ENCODE data around the gene AKAP1. TPM values are rescaled to one million over a fixed set of nuclear protein-coding genes. Genes with fewer than 3 reads are reported as not detected.

AKAP1 gene, protein sequence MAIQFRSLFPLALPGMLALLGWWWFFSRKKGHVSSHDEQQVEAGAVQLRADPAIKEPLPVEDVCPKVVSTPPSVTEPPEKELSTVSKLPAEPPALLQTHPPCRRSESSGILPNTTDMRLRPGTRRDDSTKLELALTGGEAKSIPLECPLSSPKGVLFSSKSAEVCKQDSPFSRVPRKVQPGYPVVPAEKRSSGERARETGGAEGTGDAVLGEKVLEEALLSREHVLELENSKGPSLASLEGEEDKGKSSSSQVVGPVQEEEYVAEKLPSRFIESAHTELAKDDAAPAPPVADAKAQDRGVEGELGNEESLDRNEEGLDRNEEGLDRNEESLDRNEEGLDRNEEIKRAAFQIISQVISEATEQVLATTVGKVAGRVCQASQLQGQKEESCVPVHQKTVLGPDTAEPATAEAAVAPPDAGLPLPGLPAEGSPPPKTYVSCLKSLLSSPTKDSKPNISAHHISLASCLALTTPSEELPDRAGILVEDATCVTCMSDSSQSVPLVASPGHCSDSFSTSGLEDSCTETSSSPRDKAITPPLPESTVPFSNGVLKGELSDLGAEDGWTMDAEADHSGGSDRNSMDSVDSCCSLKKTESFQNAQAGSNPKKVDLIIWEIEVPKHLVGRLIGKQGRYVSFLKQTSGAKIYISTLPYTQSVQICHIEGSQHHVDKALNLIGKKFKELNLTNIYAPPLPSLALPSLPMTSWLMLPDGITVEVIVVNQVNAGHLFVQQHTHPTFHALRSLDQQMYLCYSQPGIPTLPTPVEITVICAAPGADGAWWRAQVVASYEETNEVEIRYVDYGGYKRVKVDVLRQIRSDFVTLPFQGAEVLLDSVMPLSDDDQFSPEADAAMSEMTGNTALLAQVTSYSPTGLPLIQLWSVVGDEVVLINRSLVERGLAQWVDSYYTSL
- 10 to 100 TPM; 10.6 to 49.3 (median 23.9) TPM for polyA plus RNA-seq

DNA sequence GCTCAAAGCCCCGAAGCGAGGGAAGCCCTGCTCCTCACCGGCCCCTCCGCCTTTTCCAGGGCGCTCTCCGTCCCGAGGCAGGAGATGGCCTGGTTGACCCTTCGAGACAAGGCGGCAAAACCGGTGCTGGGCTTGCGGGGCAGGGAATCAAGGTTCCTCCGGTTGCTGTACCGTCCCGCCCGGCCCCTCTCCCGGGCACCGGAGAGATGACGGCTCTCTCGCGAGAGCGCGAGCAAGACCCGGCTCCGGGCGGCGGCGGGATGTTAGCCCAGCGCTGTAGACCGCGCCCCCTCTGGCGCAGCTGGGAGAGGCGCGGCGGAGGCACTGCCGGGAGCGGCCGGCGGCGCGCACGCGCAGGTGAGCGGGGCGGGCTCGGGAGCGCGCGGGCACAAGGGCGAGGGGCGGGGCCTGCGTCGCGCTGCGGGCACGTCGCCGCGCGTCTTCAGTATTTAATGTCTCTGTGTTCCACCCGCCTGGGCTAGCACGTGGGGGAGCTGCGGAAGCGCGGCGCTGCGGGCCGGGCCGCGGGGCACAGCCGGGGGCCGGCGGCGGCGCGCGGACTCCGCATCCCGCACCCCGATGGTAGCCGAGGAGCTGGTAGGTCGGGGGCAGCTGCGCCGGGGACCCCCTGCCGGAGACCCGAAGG lies at the start of gene AKAP1:
Gene AKAP1, plus strand, starts transcription at position 445 of the 646 bp plus-strand sequence. CDS start 20,219 bp downstream, outside the sequence.
- WGBS, 3 donors = 0% methylated on average over 53 to 85 of the region's 85 CpGs

DNA sequence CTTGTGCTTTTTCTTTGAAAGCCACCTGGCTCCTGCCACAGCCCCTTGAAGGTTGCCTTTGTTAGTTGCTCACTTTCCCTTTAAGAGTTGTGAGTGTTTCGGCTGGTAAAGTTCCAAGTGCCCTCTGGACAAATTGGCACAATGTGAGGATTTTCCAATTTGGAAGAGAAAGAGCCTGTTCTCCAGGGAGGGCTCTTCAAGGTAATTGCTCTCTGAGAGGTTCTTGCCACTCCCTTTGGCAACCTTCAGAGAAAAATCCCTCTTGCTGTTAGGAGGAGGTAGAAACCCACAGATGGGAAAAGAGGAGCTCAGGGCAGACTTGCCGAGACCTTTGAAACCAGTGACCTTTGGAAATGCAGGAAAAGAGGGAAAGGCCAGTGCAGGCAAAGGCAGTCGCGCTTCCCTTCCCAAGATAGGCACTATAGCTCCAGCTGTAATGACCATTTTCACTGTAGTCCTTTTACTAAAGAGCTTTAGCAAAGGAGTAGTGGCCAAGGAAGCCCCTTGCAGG lies 49.0 kb upstream of the AKAP1 start:
- WGBS, 3 donors = 18 to 56% (median 50%) methylated on average over 4 of the region's 4 CpGs
- H3K27ac ChIP-seq (ENCODE audit: low read depth, low read length) = no peak overlapping the region

More for the DNA sequence above, at the start of gene AKAP1:
- H3K27ac ChIP-seq (ENCODE audit: low read depth, low read length) = no peak within 1 kb of the TSS

DNA sequence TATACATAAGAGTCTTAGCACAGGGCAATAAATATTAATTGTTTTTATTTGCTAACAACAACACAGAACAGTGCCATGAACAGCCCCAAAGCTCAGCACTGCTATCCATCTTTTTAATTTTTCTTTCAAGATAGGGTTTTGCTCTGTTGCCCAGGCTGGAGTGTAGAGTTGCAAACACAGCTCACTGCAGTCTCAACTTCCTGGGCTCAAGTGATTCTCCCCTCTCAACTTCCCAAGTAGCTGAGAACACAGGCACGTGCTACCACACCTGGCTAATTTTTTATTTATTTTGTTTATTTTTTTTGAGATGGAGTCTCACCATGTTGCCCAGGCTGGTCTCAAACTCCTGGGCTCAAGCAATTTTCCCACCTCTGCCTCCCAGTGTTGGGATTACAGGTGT lies 47.6 kb upstream of the AKAP1 start:
- no peak overlapping the region for H3K27ac ChIP-seq (ENCODE audit: low read depth, low read length)

DNA sequence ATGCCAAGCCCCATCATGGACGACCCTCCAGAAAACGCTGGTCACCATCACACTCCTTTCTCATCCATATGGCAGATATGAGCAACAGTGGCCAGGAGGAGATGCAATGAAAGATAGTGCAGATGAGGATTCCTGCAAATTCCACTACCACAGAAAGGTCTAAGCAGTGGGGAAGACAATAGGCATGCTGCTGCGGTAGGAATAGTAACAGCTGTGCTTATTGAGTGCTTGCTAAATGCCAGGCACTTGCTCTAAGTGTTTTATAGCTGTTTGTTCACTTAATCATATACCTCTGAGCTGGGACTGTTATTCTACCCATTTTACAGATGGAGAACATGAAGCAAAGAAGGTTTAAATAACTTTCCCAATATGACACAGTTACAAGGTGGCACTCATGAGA lies 46.6 kb upstream of the AKAP1 start:
- H3K27ac ChIP-seq (ENCODE audit: low read depth, low read length) = no peak overlapping the region
- 67 to 75% (median 72%) methylated on average over 3 of the region's 3 CpGs for WGBS, 3 donors

More for the DNA sequence above, 47.6 kb upstream of the AKAP1 start:
- WGBS, 3 donors = 37 to 75% (median 73%) methylated on average over 1 of the region's 1 CpG

DNA sequence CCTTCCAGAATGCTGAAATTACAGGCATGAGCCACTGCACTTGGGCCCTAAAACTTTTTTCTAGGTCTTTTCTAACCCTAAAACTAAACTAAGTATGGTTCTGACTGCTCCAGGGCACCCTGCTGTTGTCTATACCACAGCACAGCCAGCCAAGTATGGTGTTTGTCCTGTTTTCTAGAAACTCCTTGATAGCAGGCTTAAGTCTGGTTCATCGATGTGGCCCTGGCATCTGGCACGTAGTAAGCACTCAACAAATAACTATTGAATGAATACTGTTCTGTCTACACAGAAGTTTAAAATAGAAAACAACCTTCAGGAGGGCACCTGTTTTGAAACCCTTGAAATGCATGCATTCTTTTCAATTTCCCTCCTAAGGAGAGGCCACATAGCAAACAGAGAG lies 44.5 kb upstream of the AKAP1 start:
- H3K27ac ChIP-seq (ENCODE audit: low read depth, low read length) = no peak overlapping the region
- WGBS, 3 donors = 56 to 87% (median 87%) methylated on average over 2 of the region's 2 CpGs

DNA sequence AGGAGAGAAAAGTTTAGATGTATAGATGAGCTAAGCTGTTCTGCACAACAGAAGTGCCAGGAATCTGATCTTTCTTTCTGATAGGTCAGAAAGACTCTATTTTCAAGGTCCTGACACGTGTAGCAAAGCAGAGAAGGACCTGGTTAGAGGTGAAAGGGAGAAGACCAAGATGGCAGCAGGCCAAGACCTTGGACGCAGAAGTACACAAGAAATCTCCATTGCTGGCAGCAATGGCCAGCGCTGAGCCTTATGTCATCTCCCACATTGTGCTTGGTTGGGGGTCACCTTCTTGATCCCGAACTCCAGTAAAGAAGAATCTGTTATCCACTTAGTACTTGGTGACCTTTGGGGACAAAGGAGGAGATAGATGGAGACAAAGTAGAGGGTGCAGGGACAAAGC lies 41.8 kb upstream of the AKAP1 start:
- no peak overlapping the region for H3K27ac ChIP-seq (ENCODE audit: low read depth, low read length)
- WGBS, 3 donors = 57 to 89% (median 84%) methylated on average over 4 of the region's 4 CpGs

DNA sequence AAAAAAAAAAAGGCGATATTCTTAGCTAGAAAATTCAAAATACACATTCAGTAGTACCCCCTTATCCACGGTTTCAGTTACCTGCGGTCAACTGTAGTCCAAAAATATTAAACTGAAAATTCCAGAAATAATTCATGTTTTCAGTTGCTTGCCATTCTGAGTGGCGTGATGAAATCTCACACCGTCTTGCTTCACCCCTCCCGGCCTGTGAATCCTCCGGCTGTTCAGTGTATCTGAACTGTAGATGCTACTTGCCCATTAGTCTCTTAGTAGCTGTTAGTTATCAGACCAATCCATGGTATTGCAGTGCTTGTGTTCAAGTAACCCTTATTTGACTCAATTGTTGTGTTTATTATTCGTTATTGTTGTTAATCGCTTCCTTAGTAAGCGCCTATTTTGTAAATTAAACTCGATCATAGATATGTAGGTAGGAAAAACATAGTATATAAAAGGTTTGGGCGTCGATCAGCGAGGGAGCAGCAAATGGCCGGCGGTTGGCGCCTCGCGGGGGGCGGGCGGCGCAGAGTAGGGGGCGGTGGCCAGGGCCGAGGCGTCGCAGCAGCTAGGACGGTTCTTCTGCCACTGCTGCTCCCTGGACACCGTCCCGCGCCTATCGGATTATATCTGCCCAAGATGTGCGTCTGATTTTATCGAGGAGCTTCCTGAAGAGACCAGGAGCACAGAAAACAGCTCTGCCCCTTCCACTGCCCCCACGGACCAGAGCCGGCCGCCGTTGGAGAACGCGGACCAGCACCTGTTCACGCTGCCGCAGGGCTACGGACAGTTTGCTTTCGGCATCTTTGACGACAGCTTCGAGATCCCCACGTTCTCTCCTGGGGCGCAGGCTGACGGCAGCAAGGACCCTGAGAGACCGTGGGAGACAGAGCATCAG lies 39.8 kb upstream of the AKAP1 start:
- WGBS, 3 donors = 18 to 28% (median 23%) methylated on average over 48 to 49 of the region's 49 CpGs
- no peak overlapping the region for H3K27ac ChIP-seq (ENCODE audit: low read depth, low read length)

DNA sequence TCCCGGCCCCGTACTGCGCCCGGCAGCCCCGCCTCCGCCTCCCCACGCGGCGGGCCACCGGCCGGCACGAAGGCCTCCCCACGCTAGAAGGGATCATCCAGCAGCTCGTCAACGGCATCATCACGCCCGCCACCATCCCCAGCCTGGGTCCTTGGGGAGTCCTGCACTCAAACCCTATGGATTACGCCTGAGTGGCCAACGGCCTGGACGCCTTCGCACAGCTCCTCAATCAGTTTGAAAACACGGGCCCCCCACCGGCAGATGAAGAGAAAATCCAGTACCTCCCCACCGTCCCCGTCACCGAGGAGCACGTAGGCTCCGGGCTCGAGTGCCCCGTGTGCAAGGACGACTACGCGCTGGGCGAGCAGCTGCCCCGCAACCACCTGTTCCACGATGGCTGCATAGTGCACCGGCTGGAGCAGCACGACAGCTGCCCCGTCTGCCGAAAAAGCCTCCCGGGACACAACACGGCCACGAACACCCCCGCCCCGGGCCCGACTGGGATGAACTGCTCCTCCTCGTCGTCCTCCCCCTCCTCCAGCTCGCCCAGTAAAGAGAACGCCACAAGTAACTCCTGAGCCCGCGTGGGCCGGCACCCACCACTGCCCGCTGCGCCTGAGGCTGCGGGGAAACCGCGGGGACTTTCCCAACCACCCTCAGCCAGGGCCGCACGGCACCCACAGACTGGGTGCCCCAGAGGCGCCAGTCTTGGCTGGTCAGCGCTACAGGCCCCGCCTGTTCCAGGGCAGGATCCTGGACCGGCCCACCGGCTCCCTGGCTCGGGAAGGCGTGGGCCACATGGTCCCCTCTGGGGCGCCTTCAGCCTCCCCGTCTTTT lies 39.0 kb upstream of the AKAP1 start:
- H3K27ac ChIP-seq (ENCODE audit: low read depth, low read length) = no peak overlapping the region
- WGBS, 3 donors = 9 to 24% (median 13%) methylated on average over 69 of the region's 69 CpGs

DNA sequence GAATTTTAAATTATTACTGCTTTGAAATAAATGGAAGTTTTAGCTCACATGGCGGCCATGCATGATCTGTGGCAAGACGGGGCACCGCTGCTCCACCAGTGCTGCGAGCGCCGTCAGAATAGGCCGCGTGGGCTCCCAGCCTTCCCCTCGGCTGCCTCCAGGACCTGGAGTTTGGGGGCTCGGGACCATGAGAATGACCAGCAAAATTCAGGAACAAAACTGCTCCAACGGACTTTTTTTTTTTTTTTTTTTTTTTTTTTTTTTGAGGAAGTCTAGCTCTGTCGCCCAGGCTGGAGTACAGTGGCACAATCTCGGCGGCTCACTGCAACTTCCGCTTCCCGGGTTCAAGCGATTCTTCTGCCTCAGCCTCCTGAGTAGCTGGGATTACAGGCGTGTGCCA lies 38.3 kb upstream of the AKAP1 start:
- 61 to 90% (median 63%) methylated on average over 17 to 18 of the region's 18 CpGs for WGBS, 3 donors
- H3K27ac ChIP-seq (ENCODE audit: low read depth, low read length) = no peak overlapping the region

DNA sequence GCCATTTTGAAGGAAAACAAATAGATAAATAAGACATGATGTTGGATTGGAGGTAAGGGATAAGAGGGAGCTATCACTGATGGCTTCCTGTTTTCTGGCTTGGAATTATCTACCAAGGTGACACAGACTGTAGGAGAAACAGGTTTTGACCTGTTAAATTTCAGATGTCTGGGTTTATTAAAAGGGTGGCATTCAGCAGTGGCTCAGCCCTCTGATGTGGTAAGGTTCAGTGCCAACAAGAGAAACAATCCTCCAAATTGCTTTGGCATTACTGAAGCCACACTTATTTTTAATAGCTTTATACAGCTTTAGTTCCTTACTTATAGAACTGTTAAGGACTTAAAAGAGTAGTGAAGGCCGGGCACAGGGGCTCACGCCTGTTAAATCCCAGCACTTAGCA lies 37.0 kb upstream of the AKAP1 start:
- H3K27ac ChIP-seq (ENCODE audit: low read depth, low read length) = no peak overlapping the region
- WGBS, 3 donors = 93 to 98% (median 94%) methylated on average over 2 of the region's 2 CpGs

DNA sequence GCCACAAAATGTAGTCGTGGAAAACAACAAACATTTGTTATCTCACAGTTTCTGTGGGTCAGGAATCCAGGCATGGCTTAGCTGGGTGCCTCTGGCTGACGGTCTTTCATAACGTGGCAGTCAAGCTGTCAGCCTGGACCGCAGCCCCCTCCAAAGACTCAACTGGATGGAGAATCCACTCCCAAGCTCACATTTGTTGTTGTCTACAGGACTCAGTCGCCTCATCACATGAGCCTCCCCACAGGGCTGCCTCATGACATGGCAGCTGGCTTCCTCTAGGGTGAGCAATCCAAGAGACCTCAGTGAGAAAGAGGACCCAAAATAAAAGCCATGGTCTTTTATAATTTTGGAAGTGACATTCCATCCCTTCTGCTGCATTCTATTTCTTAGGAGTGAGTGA lies 34.7 kb upstream of the AKAP1 start:
- WGBS, 3 donors = 73 to 85% (median 83%) methylated on average over 5 of the region's 5 CpGs
- no peak overlapping the region for H3K27ac ChIP-seq (ENCODE audit: low read depth, low read length)

DNA sequence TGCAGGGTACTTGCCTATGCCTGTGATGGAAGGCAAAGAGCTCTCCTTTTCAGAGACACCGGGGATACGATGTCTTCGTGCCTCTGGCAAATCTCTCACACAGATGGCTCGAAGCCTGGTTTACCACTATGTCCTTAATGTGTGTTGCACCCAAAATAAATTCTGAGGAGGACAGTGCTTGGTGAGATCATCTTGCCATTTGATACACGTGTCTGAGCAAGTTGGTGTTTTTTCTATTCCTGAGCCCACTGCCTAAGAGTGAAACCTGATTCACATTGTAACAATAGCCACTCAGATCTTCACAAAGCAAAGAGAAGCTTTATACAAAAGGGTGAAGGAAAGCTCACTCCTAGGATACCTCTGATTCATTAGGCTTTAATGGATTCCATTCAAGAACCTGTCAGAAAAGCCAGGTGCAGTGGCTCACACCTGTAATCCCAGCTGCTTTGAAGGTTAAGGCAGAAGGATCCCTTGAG lies 33.1 kb upstream of the AKAP1 start:
- WGBS, 3 donors = 64 to 78% (median 73%) methylated on average over 5 of the region's 5 CpGs

DNA sequence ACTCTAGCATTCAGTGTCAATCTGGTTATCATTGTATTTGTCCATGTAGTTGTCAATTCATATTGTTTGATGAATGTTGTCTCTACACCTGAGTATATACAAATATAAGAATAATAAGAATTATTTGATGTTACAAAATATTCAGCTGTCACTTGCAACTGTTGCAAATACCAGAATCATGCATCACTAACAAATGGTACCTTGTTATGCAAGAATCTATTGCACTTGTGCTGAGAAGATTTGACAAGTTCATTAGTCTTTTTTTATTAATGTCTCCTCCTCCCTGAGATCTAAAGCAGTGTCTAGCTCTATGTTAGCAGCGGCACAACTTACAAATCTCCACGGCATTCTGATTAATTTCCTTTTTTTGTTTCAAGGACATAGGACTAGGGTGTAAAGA lies 22.2 kb upstream of the AKAP1 start:
- no peak overlapping the region for H3K27ac ChIP-seq (ENCODE audit: low read depth, low read length)
- 38 to 73% (median 68%) methylated on average over 2 of the region's 2 CpGs for WGBS, 3 donors

More for the DNA sequence above, 33.1 kb upstream of the AKAP1 start:
- no peak overlapping the region for H3K27ac ChIP-seq (ENCODE audit: low read depth, low read length)

DNA sequence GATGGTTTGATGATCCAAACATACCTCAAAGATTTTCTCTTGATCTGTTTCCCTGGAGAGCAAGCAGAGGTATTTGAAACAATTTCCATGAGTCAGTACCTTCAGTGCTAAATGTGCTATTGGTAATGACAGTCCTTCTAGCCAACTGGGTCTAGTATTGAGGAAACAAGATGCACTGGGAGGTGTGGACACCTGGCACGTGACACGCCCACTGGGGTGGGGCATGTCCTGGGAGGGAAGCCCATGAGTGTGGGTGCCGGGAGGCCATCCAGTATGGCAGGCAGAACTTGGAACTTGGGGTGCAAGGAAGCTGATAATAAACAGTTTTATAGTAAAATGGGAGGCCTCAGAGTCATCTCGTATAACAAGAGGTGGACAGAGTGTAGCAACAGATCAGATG lies 17.9 kb upstream of the AKAP1 start:
- WGBS, 3 donors = 90 to 93% (median 93%) methylated on average over 4 of the region's 4 CpGs
- H3K27ac ChIP-seq (ENCODE audit: low read depth, low read length) = no peak overlapping the region

DNA sequence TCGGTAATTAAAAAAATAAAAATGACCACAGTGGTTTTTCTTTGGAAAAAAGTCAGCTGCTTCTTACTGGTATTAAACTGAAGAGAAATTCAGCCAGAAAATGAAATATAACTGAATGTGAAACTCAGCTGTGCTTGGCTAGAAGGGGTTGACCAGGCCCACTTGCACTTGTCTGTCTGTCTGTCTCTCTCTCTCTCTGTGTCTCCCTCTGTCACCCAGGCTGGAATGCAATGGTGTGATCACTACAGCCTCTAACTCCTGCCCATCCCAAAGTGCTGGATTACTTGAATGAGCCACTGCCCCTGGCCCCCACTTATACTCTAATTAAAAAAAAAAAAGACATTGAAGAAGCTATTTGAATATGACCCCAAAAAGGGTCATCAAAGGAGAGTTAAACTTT lies 17.3 kb upstream of the AKAP1 start:
- WGBS, 3 donors = 86 to 95% (median 93%) methylated on average over 1 of the region's 1 CpG
- H3K27ac ChIP-seq (ENCODE audit: low read depth, low read length) = no peak overlapping the region

DNA sequence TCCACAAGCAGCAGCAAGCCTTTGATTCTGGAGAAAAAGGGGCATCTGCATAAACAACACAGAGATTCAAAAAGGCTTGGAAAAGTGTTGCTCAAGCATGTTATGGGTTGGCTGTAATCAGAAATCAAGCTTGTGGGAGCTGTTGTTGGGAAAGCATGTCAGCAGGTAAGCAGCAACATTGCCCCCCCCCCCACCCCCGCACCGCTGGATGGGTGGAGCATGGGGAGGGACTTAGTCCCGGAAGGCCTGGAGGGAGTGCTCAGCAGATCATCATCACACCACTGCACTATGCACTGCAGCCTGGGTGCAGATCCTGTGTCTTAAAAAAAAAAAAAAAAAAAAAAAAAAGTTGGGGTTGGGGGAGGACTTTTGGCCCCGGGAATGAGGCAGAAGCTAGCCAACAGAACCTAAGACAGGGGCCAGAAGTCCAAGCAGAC lies 16.8 kb upstream of the AKAP1 start:
- H3K27ac ChIP-seq (ENCODE audit: low read depth, low read length) = no peak overlapping the region
- WGBS, 3 donors = 28 to 38% (median 29%) methylated on average over 4 of the region's 4 CpGs

DNA sequence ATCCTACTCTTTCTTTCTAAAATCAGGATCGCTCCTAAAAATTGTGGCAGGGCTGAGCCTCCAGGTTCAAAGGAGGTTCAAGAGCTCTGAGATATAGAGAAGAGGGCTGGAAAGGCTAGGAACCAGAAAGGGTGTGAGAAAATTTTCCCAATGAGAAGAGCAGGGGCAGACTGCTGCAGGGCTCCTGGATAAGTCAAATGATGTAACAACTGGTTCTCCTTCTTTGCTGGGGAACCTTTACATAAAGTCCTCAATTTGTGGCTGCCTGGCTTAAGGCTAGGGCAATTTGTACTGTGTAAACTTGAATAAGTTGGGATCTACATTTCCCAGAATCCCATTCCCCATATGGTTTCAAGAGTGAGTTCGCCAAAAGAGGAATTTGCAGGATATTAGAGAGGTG lies 16.3 kb upstream of the AKAP1 start:
- no peak overlapping the region for H3K27ac ChIP-seq (ENCODE audit: low read depth, low read length)
- WGBS, 3 donors = 86 to 93% (median 89%) methylated on average over 2 of the region's 2 CpGs

Measured in adipose tissue (tissue), 3 donors.